ENCODE results near the gene TPRA1.
A peak's percentile ranks its signal among the peaks of the same experiment; 100 is the strongest.

Gene TPRA1

GRCh38 chr3:127588806-127589577, 1.5 kb downstream of the TPRA1 start:
- H3K4me3 ChIP-seq (ENCODE audit: low read length) = peak overlapping the region; percentile 73
- TF ChIP-seq CTCF (conservative IDR thresholded peaks at IDR 0.05; ENCODE audit: low read depth, low read length) = no peak
- DNase-seq (ENCODE audit: low read depth) = no peak

DNA sequence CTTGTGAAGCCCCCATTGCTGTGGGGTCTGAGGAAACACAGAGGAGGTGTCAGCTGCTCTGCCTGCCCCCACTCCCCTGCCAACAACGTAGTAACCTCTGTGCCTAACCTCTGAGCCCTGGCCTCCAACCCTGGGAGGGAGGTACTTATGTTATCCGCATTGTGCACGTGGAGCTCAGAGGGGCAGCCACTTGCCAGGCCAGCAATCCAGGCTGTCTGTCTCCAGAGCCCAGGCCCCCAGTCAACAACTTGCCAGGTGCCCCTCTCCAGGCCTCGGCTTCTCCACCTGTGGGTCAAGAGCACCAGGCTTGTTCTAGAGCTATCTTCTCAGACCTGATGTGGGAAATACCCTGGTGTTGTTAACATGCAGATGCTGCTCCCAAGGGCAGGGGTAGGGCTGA, 2.7 kb downstream of the TPRA1 start:
- H3K4me3 ChIP-seq (ENCODE audit: low read length) = no peak overlapping the region
- no peak for TF ChIP-seq CTCF (conservative IDR thresholded peaks at IDR 0.05; ENCODE audit: low read depth, low read length)
- DNase-seq (ENCODE audit: low read depth) = no peak

DNA sequence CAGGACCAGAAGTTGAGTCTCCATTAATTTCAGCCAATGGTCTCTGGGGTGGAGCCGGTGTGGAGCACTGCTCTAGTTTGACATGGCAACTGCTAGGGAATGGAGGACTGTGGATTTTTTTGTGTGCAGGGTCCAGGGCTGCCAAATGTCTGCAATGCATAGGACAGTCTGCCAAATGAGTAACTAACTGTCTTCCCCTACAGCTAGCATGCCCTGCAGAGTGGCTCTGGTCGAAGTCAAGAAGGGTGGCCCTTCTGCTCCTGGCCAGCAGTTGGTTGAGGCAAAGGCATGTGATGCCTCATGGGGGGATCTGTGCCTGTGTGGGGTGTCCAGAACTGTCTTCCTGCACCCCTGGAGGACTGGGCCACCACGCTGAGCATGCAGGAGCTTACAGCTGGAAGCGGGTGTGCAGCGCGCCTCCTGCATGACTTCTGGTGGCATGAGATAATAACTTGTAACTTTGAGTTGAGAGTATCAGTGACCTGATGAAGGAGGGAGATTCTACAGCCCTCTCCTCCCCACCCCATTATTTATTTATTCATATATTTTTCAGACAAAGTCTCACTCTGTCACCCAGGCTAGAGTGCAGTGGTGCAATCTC, 4.6 kb downstream of the TPRA1 start:
- H3K4me3 ChIP-seq (ENCODE audit: low read length) = no peak overlapping the region
- no peak for DNase-seq (ENCODE audit: low read depth)
- TF ChIP-seq CTCF (conservative IDR thresholded peaks at IDR 0.05; ENCODE audit: low read depth, low read length) = no peak

GRCh38 chr3:127585163-127585812, 5.2 kb downstream of the TPRA1 start:
- no peak overlapping the region for H3K4me3 ChIP-seq (ENCODE audit: low read length)
- DNase-seq (ENCODE audit: low read depth) = no peak
- TF ChIP-seq CTCF (conservative IDR thresholded peaks at IDR 0.05; ENCODE audit: low read depth, low read length) = no peak

DNA sequence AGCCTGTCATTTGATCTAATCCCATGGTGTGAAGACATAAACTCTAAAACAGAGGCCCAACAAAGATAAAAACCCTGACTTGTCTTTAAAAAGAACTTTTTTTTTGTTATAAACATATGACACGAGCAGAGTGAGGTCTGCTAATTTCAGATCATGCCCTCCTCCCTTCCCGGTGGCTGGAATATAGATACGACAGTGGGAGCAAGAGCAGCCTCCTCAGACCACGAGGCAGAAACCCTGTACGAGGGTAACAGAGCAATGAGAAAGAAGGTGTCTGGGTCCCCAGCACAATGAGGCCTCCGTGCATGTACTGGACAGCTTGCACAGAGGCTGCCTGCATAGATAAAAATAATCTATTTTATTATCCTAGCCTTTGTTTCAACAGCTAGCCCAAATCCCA, 5.8 kb downstream of the TPRA1 start:
- no peak overlapping the region for H3K4me3 ChIP-seq (ENCODE audit: low read length)
- no peak for TF ChIP-seq CTCF (conservative IDR thresholded peaks at IDR 0.05; ENCODE audit: low read depth, low read length)
- DNase-seq (ENCODE audit: low read depth) = no peak

DNA sequence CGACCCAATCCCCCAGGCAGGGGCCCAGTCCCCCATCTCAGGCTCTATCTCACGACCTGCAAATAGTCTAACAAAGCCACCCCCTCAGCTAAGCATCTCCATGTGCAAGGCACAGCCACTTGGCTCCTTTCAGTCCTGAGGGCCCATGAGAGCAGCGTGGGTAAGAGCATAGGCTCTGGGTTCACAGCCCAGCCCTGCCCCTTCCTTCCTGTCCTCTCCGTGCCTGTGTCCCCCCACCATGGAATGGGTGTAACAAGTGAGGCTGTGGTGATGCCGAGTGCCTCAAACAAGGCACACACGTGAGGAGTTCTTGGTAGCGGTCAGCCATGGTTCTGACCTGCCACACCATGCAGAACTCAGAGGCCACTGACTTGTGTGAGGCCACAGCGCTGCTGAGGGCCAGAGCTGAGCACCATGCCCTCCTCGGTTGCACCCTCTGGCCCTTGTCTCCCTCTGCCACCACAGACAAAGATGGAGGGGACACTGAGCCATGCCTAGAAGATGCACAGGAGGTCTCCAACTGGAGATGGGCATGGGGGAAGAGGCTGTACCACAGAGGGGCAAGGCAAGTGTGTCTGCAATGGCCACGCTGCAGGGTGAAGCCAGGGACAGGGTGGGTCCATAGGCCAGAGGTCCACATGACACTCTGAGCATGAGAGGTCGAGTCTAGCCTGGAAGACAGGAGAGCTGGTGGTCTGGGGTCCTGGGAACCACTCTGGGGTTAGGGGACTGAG, 10.0 kb downstream of the TPRA1 start:
- no peak for DNase-seq (ENCODE audit: low read depth)
- no peak for TF ChIP-seq CTCF (conservative IDR thresholded peaks at IDR 0.05; ENCODE audit: low read depth, low read length)
- H3K4me3 ChIP-seq (ENCODE audit: low read length) = no peak overlapping the region

Measured in retinal pigment epithelial cell (primary cell).